OCI-LY1 (cell line): Measurements from ENCODE around the gene RND2.

Experiments used
- CTCF ChIP-seq: fragments of 200-600 bp; sonication (generic), shearing (Covaris generic); IDR thresholded peaks from 2 replicates; pipeline ENCODE4 v1.5.1; 2017; ENCODE audit warnings: mild to moderate bottlenecking, antibody characterized with exemption, low read length, moderate library complexity, mixed read lengths
- EZH2 ChIP-seq: fragments of 200-600 bp; sonication (generic), shearing (Covaris generic); IDR thresholded peaks from 2 replicates; pipeline ENCODE4 v1.8.0; 2017; ENCODE audit warnings: borderline replicate concordance, mixed run types, mild to moderate bottlenecking, antibody characterized with exemption, low read length, moderate library complexity, mixed read lengths

- TF ChIP-seq CTCF (no peak), EZH2 (no peak)
These were observed 33.6 kb upstream of the RND2 start for GRCh38 chr17:42991471-42991870.
